Endodermal cell (in vitro differentiated cells): Measurements from ENCODE around the gene RGS9. TPM values are rescaled to one million over a fixed set of nuclear protein-coding genes. Genes with fewer than 3 reads are reported as not detected.
"Not testable (repeated sequence)": the region's sequence is repeated elsewhere in the genome, so short reads cannot be mapped to it uniquely, and the experiment has no call there.

ENCODE experiments used
- DNase-seq: peaks from one replicate; pipeline ENCODE4 v3.0.0-alpha.2; 2017
- H3K27ac ChIP-seq: 2 replicates; pipeline ENCODE4 v1.5.1; 2013; ENCODE audit warnings: mild to moderate bottlenecking, low read depth, low read length, moderate library complexity
- H3K27me3 ChIP-seq: 2 replicates; pipeline ENCODE4 v1.6.1; 2013; ENCODE audit warnings: mild to moderate bottlenecking, low read length, moderate library complexity; ENCODE audit not compliant: insufficient read depth, control insufficient read depth, poor library complexity, severe bottlenecking
- H3K36me3 ChIP-seq: 2 replicates; pipeline ENCODE4 v1.7.0; 2013; ENCODE audit warnings: mild to moderate bottlenecking, low read length, moderate library complexity; ENCODE audit not compliant: control insufficient read depth, insufficient read depth
- H3K4me1 ChIP-seq: one replicate; pipeline ENCODE4 v1.7.0; 2013; ENCODE audit warnings: low read length; ENCODE audit not compliant: control insufficient read depth, insufficient read depth
- H3K4me3 ChIP-seq: 2 replicates; pipeline ENCODE4 v1.5.1; 2013; ENCODE audit warnings: mild to moderate bottlenecking, low read length, moderate library complexity
- H3K9ac ChIP-seq: 2 replicates; pipeline ENCODE4 v1.6.1; 2013; ENCODE audit warnings: mild to moderate bottlenecking, low read length, moderate library complexity; ENCODE audit not compliant: poor library complexity, severe bottlenecking; ENCODE audit errors: extremely low read depth
- H3K9me3 ChIP-seq: 2 replicates; pipeline ENCODE4 v1.6.1; 2013; ENCODE audit warnings: mild to moderate bottlenecking, low read length, moderate library complexity; ENCODE audit not compliant: control insufficient read depth
- H3K27ac Mint-ChIP-seq: 2 replicates; pipeline ENCODE4 v1.8.0; 2020; ENCODE audit warnings: mixed read lengths
- H3K27me3 Mint-ChIP-seq: 2 replicates; pipeline ENCODE4 v1.8.0; 2021; ENCODE audit warnings: mild to moderate bottlenecking, mixed read lengths; ENCODE audit not compliant: insufficient read depth
- H3K36me3 Mint-ChIP-seq: 2 replicates; pipeline ENCODE4 v1.8.0; 2020; ENCODE audit warnings: low read depth, mixed read lengths
- H3K4me1 Mint-ChIP-seq: 2 replicates; pipeline ENCODE4 v1.8.0; 2020; ENCODE audit warnings: mixed read lengths
- H3K4me3 Mint-ChIP-seq: 2 replicates; pipeline ENCODE4 v1.8.0; 2020; ENCODE audit warnings: mild to moderate bottlenecking, moderate library complexity, mixed read lengths
- H3K9me3 Mint-ChIP-seq: 2 replicates; pipeline ENCODE4 v1.8.0; 2020; ENCODE audit warnings: mild to moderate bottlenecking, mixed read lengths
- CTCF ChIP-seq: fragments of 200-600 bp; sonication (generic); conservative IDR thresholded peaks from 2 replicates; pipeline ENCODE4 v1.5.0; 2021; ENCODE audit warnings: antibody characterized with exemption, mild to moderate bottlenecking
- WGBS, 2 experiments: methylation state at CpG; one replicate each; pipeline versions ENCODE4 v1.1.5 to v1.1.7; 2013; ENCODE audit warnings: missing lambda C conversion rate in 2 of 2, mixed read lengths in 1 of 2; ENCODE audit not compliant: insufficient coverage in 1 of 2, insufficient read length in 1 of 2; 5-methylcytosine and 5-hydroxymethylcytosine counted together
- total RNA-seq, 2 donors: library from RNA; stranded (reverse); fragmentation: NEBNext Ultra II Directional in 1 of 2; extraction: Animal tissue kit (Norgen Biotek cat#: 25700) in 1 of 2; gene quantifications; 2 replicates in 1 of 2; 3 replicates in 1 of 2; pipeline ENCODE4 v1.2.1, GENCODE V29; 2021

RGS9 gene
- total RNA-seq, 2 donors from 2014 or later = 11.1 to 14.7 TPM

- H3K27ac ChIP-seq = no peak overlapping the region
- DNase-seq = no peak
- H3K4me1 ChIP-seq = no peaks in the 10 kb centered on the region
- WGBS, 2 experiments = 91 to 96% methylated on average over 3 to 9 of the region's 9 CpGs
- no peaks in the 10 kb centered on the region for H3K9me3 ChIP-seq
- H3K36me3 ChIP-seq = no peaks in the 10 kb centered on the region
- no peaks in the 10 kb centered on the region for H3K4me1 Mint-ChIP-seq
- H3K27ac Mint-ChIP-seq = no peak overlapping the region
- H3K27me3 ChIP-seq = no peaks in the 10 kb centered on the region
- H3K4me3 ChIP-seq = no peak overlapping the region
- no peak overlapping the region for H3K4me3 Mint-ChIP-seq
- no peaks in the 10 kb centered on the region for H3K9me3 Mint-ChIP-seq
- no peaks in the 10 kb centered on the region for H3K27me3 Mint-ChIP-seq
- no peak for TF ChIP-seq CTCF
- no peaks in the 10 kb centered on the region for H3K36me3 Mint-ChIP-seq
- H3K9ac ChIP-seq = no peak overlapping the region
Observed at GRCh38 chr17:65202844-65203571, 65.8 kb downstream of the RGS9 start.

GRCh38 chr17:65204001-65204400 lies 66.8 kb downstream of the RGS9 start:
- 95% methylated on average over 7 to 13 of the region's 13 CpGs for WGBS, 2 experiments
- Histone ChIP-seq H3K4me1 (no peaks in the 10 kb centered on the region), H3K9me3 (no peaks in the 10 kb centered on the region), H3K9ac (no peak overlapping the region), H3K27me3 (no peaks in the 10 kb centered on the region), H3K4me3 (no peak overlapping the region), H3K36me3 (no peaks in the 10 kb centered on the region), H3K27ac (no peak overlapping the region)
- H3K27ac Mint-ChIP-seq = no peak overlapping the region
- no peak for DNase-seq
- H3K27me3 Mint-ChIP-seq = no peaks in the 10 kb centered on the region
- TF ChIP-seq CTCF = no peak
- no peaks in the 10 kb centered on the region for H3K9me3 Mint-ChIP-seq
- H3K4me1 Mint-ChIP-seq = no peaks in the 10 kb centered on the region
- H3K36me3 Mint-ChIP-seq = no peaks in the 10 kb centered on the region
- no peak overlapping the region for H3K4me3 Mint-ChIP-seq

GRCh38 chr17:65205655-65206054 lies 68.5 kb downstream of the RGS9 start:
- Mint-ChIP-seq H3K4me3 (no peak overlapping the region), H3K9me3 (no peaks in the 10 kb centered on the region), H3K27ac (no peak overlapping the region), H3K36me3 (no peaks in the 10 kb centered on the region), H3K27me3 (no peaks in the 10 kb centered on the region), H3K4me1 (no peaks in the 10 kb centered on the region)
- no peak for TF ChIP-seq CTCF
- Histone ChIP-seq H3K27ac (no peak overlapping the region), H3K36me3 (no peaks in the 10 kb centered on the region), H3K4me1 (no peaks in the 10 kb centered on the region), H3K9me3 (no peaks in the 10 kb centered on the region), H3K27me3 (no peaks in the 10 kb centered on the region), H3K4me3 (no peak overlapping the region), H3K9ac (no peak overlapping the region)
- no peak for DNase-seq

- H3K36me3 ChIP-seq, H3K9ac ChIP-seq, DNase-seq, H3K9me3 Mint-ChIP-seq, H3K36me3 Mint-ChIP-seq, H3K4me1 ChIP-seq, H3K27me3 ChIP-seq, H3K27ac ChIP-seq, H3K27ac Mint-ChIP-seq, H3K4me3 Mint-ChIP-seq, H3K9me3 ChIP-seq, H3K27me3 Mint-ChIP-seq, H3K4me1 Mint-ChIP-seq, H3K4me3 ChIP-seq: not testable (repeated sequence)
- WGBS, 2 experiments = 90% methylated on average over 1 of the region's 1 CpG; no CpG with 5 or more reads in 1 of the 2 experiments
Observed at GRCh38 chr17:65207448-65207847, 70.3 kb downstream of the RGS9 start.
